WI38 (cell line): ENCODE results near the gene OCA2.

Experiments
- H3K4me3 ChIP-seq: 2 replicates; pipeline ENCODE4 v1.5.1; 2011; ENCODE audit warnings: low read depth, mild to moderate bottlenecking, control low read depth, low read length
- TF ChIP-seq, protein P1 (sequence below): IDR thresholded peaks from 2 replicates; pipeline ENCODE4 v1.5.1; 2012; ENCODE audit warnings: low read depth, mild to moderate bottlenecking, control low read depth, low read length

OCA2 gene

DNA sequence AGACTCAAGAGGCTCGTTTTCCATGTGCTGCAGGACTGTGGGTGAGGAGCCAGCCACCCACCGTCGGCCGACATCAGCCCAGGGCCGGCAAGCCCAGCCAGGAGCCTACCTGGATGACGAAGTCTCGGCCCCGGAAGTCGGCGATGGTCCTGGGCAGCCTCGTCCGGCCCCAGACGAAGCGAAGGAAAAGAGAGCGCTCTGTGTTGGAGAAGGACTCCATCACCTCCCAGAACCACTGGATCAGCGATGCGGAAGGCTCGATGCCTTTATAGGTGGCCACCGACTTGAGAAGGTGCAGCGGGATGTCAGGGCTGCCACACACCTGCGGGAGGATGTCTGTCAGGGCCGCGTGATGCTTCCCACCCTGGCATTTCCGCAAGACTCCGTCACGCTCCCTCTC, 13.8 kb upstream of the OCA2 start:
- TF ChIP-seq, protein P1, sequence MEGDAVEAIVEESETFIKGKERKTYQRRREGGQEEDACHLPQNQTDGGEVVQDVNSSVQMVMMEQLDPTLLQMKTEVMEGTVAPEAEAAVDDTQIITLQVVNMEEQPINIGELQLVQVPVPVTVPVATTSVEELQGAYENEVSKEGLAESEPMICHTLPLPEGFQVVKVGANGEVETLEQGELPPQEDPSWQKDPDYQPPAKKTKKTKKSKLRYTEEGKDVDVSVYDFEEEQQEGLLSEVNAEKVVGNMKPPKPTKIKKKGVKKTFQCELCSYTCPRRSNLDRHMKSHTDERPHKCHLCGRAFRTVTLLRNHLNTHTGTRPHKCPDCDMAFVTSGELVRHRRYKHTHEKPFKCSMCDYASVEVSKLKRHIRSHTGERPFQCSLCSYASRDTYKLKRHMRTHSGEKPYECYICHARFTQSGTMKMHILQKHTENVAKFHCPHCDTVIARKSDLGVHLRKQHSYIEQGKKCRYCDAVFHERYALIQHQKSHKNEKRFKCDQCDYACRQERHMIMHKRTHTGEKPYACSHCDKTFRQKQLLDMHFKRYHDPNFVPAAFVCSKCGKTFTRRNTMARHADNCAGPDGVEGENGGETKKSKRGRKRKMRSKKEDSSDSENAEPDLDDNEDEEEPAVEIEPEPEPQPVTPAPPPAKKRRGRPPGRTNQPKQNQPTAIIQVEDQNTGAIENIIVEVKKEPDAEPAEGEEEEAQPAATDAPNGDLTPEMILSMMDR, result no peak
- H3K4me3 ChIP-seq, result no peak overlapping the region

DNA sequence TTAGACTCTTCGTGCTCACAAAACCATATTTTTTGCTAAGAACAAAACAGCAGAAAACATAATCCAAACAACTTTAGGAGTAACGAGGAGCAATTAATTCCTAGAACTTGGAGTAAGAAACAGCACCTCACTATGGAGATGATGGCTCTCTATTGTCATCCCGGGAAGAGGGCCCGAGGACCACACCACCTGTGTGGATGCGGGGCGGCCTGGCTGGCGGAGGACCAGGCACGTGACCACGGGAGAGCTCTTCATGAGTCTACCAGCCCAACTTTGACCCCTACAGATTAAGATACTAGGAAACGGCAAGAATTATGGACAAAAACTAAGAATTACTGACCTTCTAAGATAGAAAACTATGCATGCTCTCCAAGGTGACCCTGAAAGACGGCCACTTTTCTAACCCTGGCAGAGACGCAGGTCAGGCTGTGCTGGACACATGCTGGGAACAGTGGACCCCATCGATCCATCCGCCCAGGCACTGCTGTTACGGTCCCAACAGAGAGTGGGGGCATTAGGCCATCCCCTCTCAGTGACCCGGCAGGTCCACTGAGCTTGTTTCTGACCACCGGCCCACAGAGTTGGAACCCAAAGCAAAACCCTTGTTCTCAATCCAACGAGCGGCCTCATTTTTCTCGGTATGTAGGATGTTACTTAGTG, 13.1 kb upstream of the OCA2 start:
- H3K4me3 ChIP-seq, result no peak overlapping the region
- TF ChIP-seq, protein P1, result no peak

DNA sequence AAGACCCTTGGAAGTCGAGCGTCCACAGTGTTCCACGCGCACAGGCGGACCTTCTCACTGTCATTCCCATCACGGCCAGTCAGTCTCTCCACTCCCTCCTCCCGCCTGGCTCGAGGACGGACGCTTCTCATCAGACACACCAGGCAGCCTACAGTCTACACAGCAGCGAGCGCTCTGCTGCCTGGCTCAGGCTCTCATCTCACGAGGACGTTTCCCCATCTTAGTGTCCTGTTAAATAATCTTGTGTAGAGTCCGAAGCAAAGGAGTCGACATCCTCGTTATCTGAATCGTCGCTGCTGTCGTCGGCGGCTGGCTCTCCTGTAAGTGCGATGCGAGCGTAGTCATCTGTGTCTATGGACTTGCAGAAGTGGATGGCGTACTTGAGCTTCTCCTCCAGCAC, 12.4 kb upstream of the OCA2 start:
- no peak overlapping the region for H3K4me3 ChIP-seq
- TF ChIP-seq, protein P1, result no peak

DNA sequence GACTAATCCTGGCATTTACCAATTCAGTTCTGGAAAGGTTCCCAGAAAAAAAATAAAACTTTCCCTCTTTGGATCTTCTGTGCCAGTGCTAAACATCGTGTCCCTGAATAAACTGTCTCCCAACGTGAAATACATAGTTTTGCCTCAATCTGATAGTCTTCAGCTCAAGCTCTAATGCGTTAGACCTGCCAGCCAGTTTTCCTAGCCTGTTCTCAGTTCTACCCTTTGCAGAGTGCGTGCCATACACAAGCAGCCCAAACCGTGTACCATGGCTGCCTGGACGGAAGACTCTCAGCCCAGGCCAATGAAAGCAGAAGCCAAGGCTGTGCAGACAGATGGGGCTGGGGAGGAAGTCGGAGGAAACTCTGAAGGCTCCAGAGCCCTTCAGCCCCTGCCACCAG, 11.4 kb upstream of the OCA2 start:
- TF ChIP-seq, protein P1, result no peak
- no peak overlapping the region for H3K4me3 ChIP-seq

DNA sequence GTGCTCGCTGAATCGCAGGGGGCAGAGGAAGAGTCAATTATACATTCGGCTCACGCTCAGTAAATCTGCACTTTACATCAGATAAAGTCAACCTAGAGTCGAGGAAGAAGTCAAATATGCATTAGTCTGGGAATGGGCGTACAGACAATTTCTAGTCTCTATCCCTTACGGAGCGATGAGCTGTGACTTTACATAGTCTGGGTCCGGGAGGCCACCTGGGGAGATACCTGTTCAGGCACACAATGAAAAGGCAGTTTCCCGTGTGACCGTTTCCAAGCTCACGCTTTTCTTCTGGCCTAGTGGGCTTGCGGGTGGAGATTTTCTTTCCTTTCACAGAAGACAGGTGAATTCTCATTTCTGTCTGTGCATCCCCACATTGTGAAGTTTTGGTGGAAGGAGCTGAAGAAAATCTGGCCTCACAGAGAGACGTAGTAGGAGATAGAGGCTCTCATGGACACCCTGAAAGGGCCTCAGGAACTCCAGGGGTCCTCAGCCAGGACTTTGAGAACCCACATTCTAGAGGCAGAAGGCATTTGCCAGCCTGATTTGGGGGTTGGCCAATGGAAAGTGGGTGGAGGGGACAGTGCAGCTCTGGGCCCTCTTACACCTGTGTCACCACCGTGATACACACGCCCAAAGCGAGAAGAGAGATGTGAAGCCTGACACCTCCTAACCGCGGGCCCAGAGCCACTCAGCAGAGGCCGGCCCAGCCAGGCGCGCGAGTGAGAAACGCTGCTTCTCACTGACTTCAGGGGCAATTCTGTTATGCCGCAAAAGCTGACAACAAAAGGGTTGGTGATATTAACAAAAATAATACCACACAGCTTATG, 10.7 kb upstream of the OCA2 start:
- H3K4me3 ChIP-seq, result no peak overlapping the region
- TF ChIP-seq, protein P1, result no peak

DNA sequence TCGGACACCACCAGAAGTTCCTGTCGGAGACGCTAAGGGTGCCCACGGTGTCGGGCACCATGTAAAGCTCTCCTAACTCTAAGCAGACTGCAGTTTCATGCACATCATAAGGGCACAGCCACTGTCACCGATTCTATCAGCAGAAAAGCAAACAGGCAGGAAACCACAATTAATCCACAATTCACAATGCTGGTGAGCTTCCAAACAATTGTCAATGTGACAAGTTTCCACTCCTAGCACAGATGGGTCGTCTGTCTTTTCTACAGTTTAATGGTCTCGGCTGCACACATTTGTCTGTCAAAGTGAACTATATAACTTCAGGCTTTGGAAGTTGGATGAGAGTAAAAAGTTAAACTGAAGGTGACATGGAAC, 8.8 kb upstream of the OCA2 start:
- no peak overlapping the region for H3K4me3 ChIP-seq
- TF ChIP-seq, protein P1, result no peak
